ENCODE data around the gene PTPRZ1. TPM values are rescaled to one million over a fixed set of nuclear protein-coding genes. Genes with fewer than 3 reads are reported as not detected.

Gene PTPRZ1
- total and polyA plus RNA-seq, 9 donors: 0.45 to 2.0 (median 0.83) TPM

DNA sequence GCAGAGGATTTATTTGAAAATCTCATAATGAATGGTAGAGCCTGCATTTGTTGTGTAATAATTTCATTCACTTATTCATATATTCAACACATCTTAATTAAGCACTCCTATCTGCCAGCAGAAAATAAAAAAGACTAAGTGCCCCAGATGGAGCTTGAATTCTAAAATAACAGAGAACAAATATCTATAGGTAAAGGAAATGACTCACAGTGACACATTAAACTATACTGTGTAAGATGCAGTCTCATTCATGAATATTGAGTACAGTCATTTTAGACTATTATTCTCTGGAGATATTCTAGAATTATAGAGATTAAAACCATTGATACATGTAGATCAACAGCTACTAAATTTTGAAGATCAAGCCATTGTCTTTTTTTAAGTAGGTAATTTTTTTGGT lies 72.1 kb downstream of the PTPRZ1 start:
- Histone ChIP-seq H3K27ac (no peak overlapping the region), H3K9me3 (no peaks in the 10 kb centered on the region), H3K4me1 (ENCODE audit: insufficient read depth) (no peaks in the 10 kb centered on the region), H3K4me3 (no peak overlapping the region), H3K27me3 (no peaks in the 10 kb centered on the region), H3K36me3 (no peaks in the 10 kb centered on the region)
- intact Hi-C loops (cut with DNase I): no loop called here
- DNase-seq: no peak
- TF ChIP-seq EP300 (IDR thresholded peaks at IDR 0.05) (no peak), POLR2A (IDR thresholded peaks at IDR 0.05) (no peak)
- TF ChIP-seq, protein P1, sequence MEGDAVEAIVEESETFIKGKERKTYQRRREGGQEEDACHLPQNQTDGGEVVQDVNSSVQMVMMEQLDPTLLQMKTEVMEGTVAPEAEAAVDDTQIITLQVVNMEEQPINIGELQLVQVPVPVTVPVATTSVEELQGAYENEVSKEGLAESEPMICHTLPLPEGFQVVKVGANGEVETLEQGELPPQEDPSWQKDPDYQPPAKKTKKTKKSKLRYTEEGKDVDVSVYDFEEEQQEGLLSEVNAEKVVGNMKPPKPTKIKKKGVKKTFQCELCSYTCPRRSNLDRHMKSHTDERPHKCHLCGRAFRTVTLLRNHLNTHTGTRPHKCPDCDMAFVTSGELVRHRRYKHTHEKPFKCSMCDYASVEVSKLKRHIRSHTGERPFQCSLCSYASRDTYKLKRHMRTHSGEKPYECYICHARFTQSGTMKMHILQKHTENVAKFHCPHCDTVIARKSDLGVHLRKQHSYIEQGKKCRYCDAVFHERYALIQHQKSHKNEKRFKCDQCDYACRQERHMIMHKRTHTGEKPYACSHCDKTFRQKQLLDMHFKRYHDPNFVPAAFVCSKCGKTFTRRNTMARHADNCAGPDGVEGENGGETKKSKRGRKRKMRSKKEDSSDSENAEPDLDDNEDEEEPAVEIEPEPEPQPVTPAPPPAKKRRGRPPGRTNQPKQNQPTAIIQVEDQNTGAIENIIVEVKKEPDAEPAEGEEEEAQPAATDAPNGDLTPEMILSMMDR (IDR thresholded peaks at IDR 0.05): no peak

GRCh38 chr7:121945480-121946236 lies 72.7 kb downstream of the PTPRZ1 start:
- no peaks in the 10 kb centered on the region for H3K27me3 ChIP-seq

GRCh38 chr7:121953164-121953563 lies 80.2 kb downstream of the PTPRZ1 start:
- Histone ChIP-seq H3K9me3 (no peaks in the 10 kb centered on the region), H3K4me3 (no peak overlapping the region), H3K4me1 (ENCODE audit: insufficient read depth) (no peaks in the 10 kb centered on the region), H3K36me3 (no peaks in the 10 kb centered on the region), H3K27me3 (no peaks in the 10 kb centered on the region), H3K27ac (no peak overlapping the region)
- DNase-seq: no peak
- intact Hi-C loops (cut with DNase I): no loop called here
- no peak for TF ChIP-seq POLR2A (IDR thresholded peaks at IDR 0.05)
- TF ChIP-seq EP300 (IDR thresholded peaks at IDR 0.05): no peak
- TF ChIP-seq, protein P1 (IDR thresholded peaks at IDR 0.05): no peak

More at GRCh38 chr7:121945480-121946236, 72.7 kb downstream of the PTPRZ1 start:
- TF ChIP-seq EP300 (IDR thresholded peaks at IDR 0.05) (no peak), POLR2A (IDR thresholded peaks at IDR 0.05) (no peak)
- TF ChIP-seq, protein P1 (IDR thresholded peaks at IDR 0.05): no peak
- Histone ChIP-seq H3K4me3 (no peak overlapping the region), H3K9me3 (no peaks in the 10 kb centered on the region), H3K27ac (no peak overlapping the region), H3K4me1 (ENCODE audit: insufficient read depth) (no peaks in the 10 kb centered on the region), H3K36me3 (no peaks in the 10 kb centered on the region)
- 57 to 65% (median 61%) methylated on average over 1 of the region's 1 CpG for WGBS, 3 donors
- DNase-seq: no peak
- intact Hi-C loops (cut with DNase I): no loop called here

DNA sequence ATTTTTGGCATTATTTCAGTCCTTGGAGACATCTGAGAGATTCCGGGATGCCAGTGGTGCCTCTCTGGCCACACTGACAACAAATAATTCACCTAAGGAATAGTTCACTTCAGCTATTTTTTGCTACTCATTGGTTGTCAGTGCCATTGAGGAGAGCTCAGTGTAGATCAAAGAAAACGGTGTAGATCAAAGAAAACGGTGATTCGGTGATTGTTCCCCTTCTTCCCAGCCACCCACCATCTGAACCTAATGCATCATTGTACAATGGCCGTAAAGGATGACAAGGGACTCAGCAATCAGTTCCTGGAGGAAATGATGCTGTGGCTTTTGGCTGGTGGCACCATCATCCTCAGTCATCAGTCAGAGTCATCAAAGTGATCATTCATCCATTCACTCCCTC lies 80.6 kb downstream of the PTPRZ1 start:
- Histone ChIP-seq H3K4me3 (no peak overlapping the region), H3K27ac (no peak overlapping the region), H3K9me3 (no peaks in the 10 kb centered on the region), H3K36me3 (no peaks in the 10 kb centered on the region), H3K4me1 (ENCODE audit: insufficient read depth) (no peaks in the 10 kb centered on the region), H3K27me3 (no peaks in the 10 kb centered on the region)
- intact Hi-C loops (cut with DNase I): no loop called here
- TF ChIP-seq EP300 (IDR thresholded peaks at IDR 0.05) (no peak), POLR2A (IDR thresholded peaks at IDR 0.05) (no peak)
- TF ChIP-seq, protein P1 (IDR thresholded peaks at IDR 0.05): no peak
- no peak for DNase-seq
- 66 to 77% (median 71%) methylated on average over 5 of the region's 5 CpGs for WGBS, 3 donors
